Measurements from ENCODE around the gene PACRG. TPM values are rescaled to one million over a fixed set of nuclear protein-coding genes. Genes with fewer than 3 reads are reported as not detected.

Gene PACRG
- total RNA-seq, 1 experiment from 2014 or later, result 0.59 TPM

DNA sequence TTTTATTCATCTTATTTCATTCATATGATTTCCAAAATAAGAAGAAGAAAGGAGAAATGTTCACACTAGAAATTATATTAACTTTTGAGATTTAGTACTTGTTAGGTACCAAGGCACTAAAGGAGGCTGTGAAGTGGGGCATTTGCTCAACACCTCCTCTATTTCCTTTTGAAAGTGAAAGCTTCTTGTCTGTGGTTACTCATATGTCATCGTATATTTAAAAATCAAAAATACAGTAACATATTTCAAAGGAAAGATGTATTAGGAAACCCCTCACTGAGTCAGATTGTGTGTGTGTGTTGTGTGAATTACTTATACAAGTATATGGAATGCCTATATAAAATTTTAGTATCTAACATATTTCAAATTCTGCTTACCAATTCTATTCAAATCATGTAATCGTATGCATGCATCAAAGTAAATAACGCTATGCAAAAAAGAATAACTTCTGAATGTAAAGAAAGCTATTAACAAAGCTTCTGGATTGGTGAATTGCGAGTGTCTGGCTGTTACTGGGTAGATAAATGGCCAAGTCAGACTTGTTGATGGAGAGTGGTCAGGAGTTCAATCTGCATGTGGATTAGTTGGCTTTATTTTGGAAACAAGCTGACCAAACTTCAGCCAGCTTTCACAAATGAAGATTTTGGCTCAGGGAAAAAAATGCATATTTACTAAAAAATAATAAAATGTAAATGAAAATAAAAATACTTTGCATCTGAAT is 70.9 kb downstream of the PACRG start:
- intact Hi-C loops (cut with micrococcal nuclease; ENCODE audit: unreplicated experiment), result no loop called here
- no peaks in the 10 kb centered on the region for H3K4me1 ChIP-seq (ENCODE audit: control insufficient read depth, insufficient read depth, low read length)
- CTCF ChIA-PET, result no interaction called here
- DNase-seq (ENCODE audit: low read depth, low spot score) (no peak), ATAC-seq (no peak)
- POLR2A ChIA-PET, result no interaction called here
- no TSS peak for BruUV-seq (replicated peaks)
- no peaks in the 10 kb centered on the region for H3K27me3 ChIP-seq (ENCODE audit: control insufficient read depth, insufficient read depth, low read length)
- no peak overlapping the region for H3K4me3 ChIP-seq (ENCODE audit: low read depth in 2 of 2, low read length in 2 of 2)
- H3K9me3 ChIP-seq (ENCODE audit: control insufficient read depth, insufficient read depth, low read depth, low read length), result no peaks in the 10 kb centered on the region
- H3K27ac ChIP-seq (ENCODE audit: low read length), result no peak overlapping the region
- H3K36me3 ChIP-seq (ENCODE audit: control insufficient read depth, insufficient read depth, low read length), result no peaks in the 10 kb centered on the region
- in situ Hi-C loops (cut with HindIII; ENCODE audit: low pct_unique_long_range_greater_than_20kb, low sequenced_read_pairs), result no loop called here
- TF ChIP-seq TCF7L2 (IDR thresholded peaks at IDR 0.05; ENCODE audit: low read depth, low read length), result no peak
- no peak for TF ChIP-seq POLR2AphosphoS5 (IDR thresholded peaks at IDR 0.05; ENCODE audit: low read depth, low read length)
- TF ChIP-seq, protein P1, sequence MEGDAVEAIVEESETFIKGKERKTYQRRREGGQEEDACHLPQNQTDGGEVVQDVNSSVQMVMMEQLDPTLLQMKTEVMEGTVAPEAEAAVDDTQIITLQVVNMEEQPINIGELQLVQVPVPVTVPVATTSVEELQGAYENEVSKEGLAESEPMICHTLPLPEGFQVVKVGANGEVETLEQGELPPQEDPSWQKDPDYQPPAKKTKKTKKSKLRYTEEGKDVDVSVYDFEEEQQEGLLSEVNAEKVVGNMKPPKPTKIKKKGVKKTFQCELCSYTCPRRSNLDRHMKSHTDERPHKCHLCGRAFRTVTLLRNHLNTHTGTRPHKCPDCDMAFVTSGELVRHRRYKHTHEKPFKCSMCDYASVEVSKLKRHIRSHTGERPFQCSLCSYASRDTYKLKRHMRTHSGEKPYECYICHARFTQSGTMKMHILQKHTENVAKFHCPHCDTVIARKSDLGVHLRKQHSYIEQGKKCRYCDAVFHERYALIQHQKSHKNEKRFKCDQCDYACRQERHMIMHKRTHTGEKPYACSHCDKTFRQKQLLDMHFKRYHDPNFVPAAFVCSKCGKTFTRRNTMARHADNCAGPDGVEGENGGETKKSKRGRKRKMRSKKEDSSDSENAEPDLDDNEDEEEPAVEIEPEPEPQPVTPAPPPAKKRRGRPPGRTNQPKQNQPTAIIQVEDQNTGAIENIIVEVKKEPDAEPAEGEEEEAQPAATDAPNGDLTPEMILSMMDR (IDR thresholded peaks at IDR 0.05), result no peak
- TF ChIP-seq, protein P2, sequence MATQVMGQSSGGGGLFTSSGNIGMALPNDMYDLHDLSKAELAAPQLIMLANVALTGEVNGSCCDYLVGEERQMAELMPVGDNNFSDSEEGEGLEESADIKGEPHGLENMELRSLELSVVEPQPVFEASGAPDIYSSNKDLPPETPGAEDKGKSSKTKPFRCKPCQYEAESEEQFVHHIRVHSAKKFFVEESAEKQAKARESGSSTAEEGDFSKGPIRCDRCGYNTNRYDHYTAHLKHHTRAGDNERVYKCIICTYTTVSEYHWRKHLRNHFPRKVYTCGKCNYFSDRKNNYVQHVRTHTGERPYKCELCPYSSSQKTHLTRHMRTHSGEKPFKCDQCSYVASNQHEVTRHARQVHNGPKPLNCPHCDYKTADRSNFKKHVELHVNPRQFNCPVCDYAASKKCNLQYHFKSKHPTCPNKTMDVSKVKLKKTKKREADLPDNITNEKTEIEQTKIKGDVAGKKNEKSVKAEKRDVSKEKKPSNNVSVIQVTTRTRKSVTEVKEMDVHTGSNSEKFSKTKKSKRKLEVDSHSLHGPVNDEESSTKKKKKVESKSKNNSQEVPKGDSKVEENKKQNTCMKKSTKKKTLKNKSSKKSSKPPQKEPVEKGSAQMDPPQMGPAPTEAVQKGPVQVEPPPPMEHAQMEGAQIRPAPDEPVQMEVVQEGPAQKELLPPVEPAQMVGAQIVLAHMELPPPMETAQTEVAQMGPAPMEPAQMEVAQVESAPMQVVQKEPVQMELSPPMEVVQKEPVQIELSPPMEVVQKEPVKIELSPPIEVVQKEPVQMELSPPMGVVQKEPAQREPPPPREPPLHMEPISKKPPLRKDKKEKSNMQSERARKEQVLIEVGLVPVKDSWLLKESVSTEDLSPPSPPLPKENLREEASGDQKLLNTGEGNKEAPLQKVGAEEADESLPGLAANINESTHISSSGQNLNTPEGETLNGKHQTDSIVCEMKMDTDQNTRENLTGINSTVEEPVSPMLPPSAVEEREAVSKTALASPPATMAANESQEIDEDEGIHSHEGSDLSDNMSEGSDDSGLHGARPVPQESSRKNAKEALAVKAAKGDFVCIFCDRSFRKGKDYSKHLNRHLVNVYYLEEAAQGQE (IDR thresholded peaks at IDR 0.05; ENCODE audit: insufficient read depth in 1 of 2, low read depth in 2 of 2, low read length in 1 of 2), result no peak
- no peak for TF ChIP-seq SIN3A (IDR thresholded peaks at IDR 0.05; ENCODE audit: borderline replicate concordance, insufficient read depth, low read depth, low read length)

DNA sequence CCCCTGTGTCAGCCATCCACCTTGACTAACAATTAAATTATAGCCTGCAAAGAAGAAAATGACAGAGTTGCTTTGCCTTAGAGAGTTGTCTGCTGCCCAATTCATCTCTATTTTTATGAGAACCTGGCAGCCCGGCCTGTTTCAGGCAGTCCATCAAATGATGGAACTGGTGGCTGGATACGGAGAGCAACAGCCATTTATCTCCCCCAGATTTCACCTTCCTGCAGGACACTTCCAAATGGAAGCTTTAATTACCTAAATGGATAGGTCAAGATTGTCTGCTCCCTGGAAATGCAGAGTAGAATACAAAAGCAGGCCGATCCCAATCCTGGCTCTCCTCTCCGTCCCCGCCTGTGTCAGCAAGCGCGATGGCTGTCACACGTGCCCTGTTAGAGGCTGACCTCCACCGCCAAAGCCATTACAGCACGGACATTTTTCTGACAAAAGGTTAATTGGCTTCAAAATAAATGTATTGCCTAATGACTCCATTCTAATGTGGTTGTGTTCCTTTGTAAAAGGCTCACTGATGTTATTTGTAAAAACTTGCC is 86.7 kb downstream of the PACRG start:
- ChIA-PET POLR2A (no interaction called here), CTCF (no interaction called here)
- no peak for ATAC-seq
- Histone ChIP-seq H3K4me3 (ENCODE audit: low read depth in 2 of 2, low read length in 2 of 2) (no peak overlapping the region), H3K9me3 (ENCODE audit: control insufficient read depth, insufficient read depth, low read depth, low read length) (no peaks in the 10 kb centered on the region; the same call in 1 of the 2 replicates), H3K36me3 (ENCODE audit: control insufficient read depth, insufficient read depth, low read length) (no peaks in the 10 kb centered on the region), H3K27ac (ENCODE audit: low read length) (no peak overlapping the region), H3K27me3 (ENCODE audit: control insufficient read depth, insufficient read depth, low read length) (no peaks in the 10 kb centered on the region), H3K4me1 (ENCODE audit: control insufficient read depth, insufficient read depth, low read length) (no peaks in the 10 kb centered on the region)
- DNase-seq (ENCODE audit: low read depth, low spot score), result no peak
- in situ Hi-C loops (cut with HindIII; ENCODE audit: low pct_unique_long_range_greater_than_20kb, low sequenced_read_pairs), result no loop called here
- intact Hi-C loops (cut with micrococcal nuclease; ENCODE audit: unreplicated experiment), result no loop called here
- no TSS peak for BruUV-seq (replicated peaks)
- TF ChIP-seq, protein P1 (IDR thresholded peaks at IDR 0.05), result no peak
